NCI-H510A (cell line): ENCODE data around the gene PCDHGB7.
"Not testable (repeated sequence)": the region's sequence is repeated elsewhere in the genome, so short reads cannot be mapped to it uniquely, and the experiment has no call there.

ENCODE experiments used
- DNase-seq: peaks from one replicate; lab custom pipeline; 2025; lab: John Stamatoyannopoulos, UW

The PCDHGB7 gene

GRCh38 chr5:141430332-141431113 is 13.0 kb downstream of the PCDHGB7 start, which contains the start of gene PCDHGA12:
TSS of gene PCDHGA12 (plus strand) at chr5:141430507. CDS start at chr5:141430760, 253 bp downstream.
- DNase-seq, result no peak

- DNase-seq, result no peak
These were observed 13.8 kb downstream of the PCDHGB7 start for GRCh38 chr5:141431286-141431685.

GRCh38 chr5:141432308-141432707 is 14.8 kb downstream of the PCDHGB7 start:
- not testable (repeated sequence) for DNase-seq

- DNase-seq, result not testable (repeated sequence)
These were observed 15.2 kb downstream of the PCDHGB7 start for GRCh38 chr5:141432726-141433125.

GRCh38 chr5:141434006-141434405 is 16.5 kb downstream of the PCDHGB7 start:
- no peak for DNase-seq

GRCh38 chr5:141437221-141437620 is 19.7 kb downstream of the PCDHGB7 start:
- DNase-seq, result no peak

- no peak for DNase-seq
These were observed 22.1 kb downstream of the PCDHGB7 start for GRCh38 chr5:141439411-141440141.

GRCh38 chr5:141440341-141440740 is 22.9 kb downstream of the PCDHGB7 start:
- DNase-seq, result no peak

GRCh38 chr5:141441571-141442170 is 24.2 kb downstream of the PCDHGB7 start:
- no peak for DNase-seq

- no peak for DNase-seq
These were observed 47.9 kb downstream of the PCDHGB7 start for GRCh38 chr5:141465351-141465750.
